ENCODE results near the gene RCVRN. TPM values are rescaled to one million over a fixed set of nuclear protein-coding genes. Genes with fewer than 3 reads are reported as not detected.

Gene RCVRN
- total RNA-seq, 1 experiment from 2014 or later: not detected

GRCh38 chr17:9850151-9850550 lies 54.9 kb downstream of the RCVRN start:
- no peak for DNase-seq (ENCODE audit: low spot score)

Other genes with a start within 250 kb of the RCVRN start
- gene DHRS7C, start 113.7 kb downstream of the RCVRN start, total RNA-seq (2014; rRNA removed; shearing (Covaris generic)): not detected in 2 replicates
- not detected in 2 replicates for gene GSG1L2, start 83.2 kb downstream of the RCVRN start, total RNA-seq (2014; rRNA removed; shearing (Covaris generic))
- gene GLP2R, start 79.3 kb downstream of the RCVRN start, total RNA-seq (2014; rRNA removed; shearing (Covaris generic)): 0.50 and 1.7 TPM in 2 replicates